Naive thymus-derived CD4-positive, alpha-beta T cell (primary cell): Measurements from ENCODE around the gene LYRM1. TPM values are rescaled to one million over a fixed set of nuclear protein-coding genes. Genes with fewer than 3 reads are reported as not detected.
"Not testable (repeated sequence)": the region's sequence is repeated elsewhere in the genome, so short reads cannot be mapped to it uniquely, and the experiment has no call there.

Experiments used
- ATAC-seq: fragments of 150-1000 bp; cut with Tn5 transposase; 2 replicates; pipeline ENCODE4 v1.10.0; 2021; ENCODE audit warnings: mild to moderate bottlenecking, moderate library complexity
- CTCF ChIA-PET: fragments of 350-600 bp; sonication (Branson Sonifier 250); formaldehyde crosslinking; loops from one replicate; lab custom pipeline; 2021; ENCODE audit warnings: antibody characterized with exemption; lab: Charles Lee
- POLR2A ChIA-PET: fragments of 350-600 bp; sonication (Branson Sonifier 250); formaldehyde crosslinking; loops from one replicate; lab custom pipeline; 2021; ENCODE audit warnings: antibody characterized with exemption, inconsistent platforms; lab: Charles Lee
- DNase-seq, 9 donors: peaks; one replicate each; pipeline versions ENCODE4 v3.0.0 to v3.0.0-alpha.2; 2020 to 2022; ENCODE audit warnings: mixed read lengths in 1 of 9
- H3K27ac ChIP-seq: one replicate; pipeline ENCODE4 v1.7.0; 2013; ENCODE audit warnings: mild to moderate bottlenecking, low read depth, low read length, moderate library complexity
- H3K27me3 ChIP-seq, 2 donors: one replicate each; pipeline ENCODE4 v1.7.0; 2013; ENCODE audit warnings: low read length in 2 of 2, mild to moderate bottlenecking in 2 of 2, moderate library complexity in 2 of 2; ENCODE audit not compliant: control insufficient read depth in 2 of 2, insufficient read depth in 2 of 2
- H3K36me3 ChIP-seq, 3 experiments: 1 replicate in 2 of 3; 2 replicates in 1 of 3; pipeline ENCODE4 v1.7.0; 2013; ENCODE audit warnings: low read length in 3 of 3, mild to moderate bottlenecking in 3 of 3, moderate library complexity in 1 of 3; ENCODE audit not compliant: insufficient read depth in 3 of 3, control insufficient read depth in 2 of 3
- H3K4me1 ChIP-seq, 2 donors: one replicate each; pipeline ENCODE4 v1.7.0; 2013; ENCODE audit warnings: low read length in 2 of 2, mild to moderate bottlenecking in 2 of 2, moderate library complexity in 1 of 2; ENCODE audit not compliant: control insufficient read depth in 2 of 2, insufficient read depth in 2 of 2
- H3K4me3 ChIP-seq: 2 replicates; pipeline ENCODE4 v1.7.0; 2013; ENCODE audit warnings: mild to moderate bottlenecking, low read length
- H3K9me3 ChIP-seq, 3 experiments: 1 replicate in 2 of 3; 2 replicates in 1 of 3; pipeline ENCODE4 v1.7.0; 2013; ENCODE audit warnings: low read length in 3 of 3; ENCODE audit not compliant: control insufficient read depth in 2 of 3
- H3K27ac Mint-ChIP-seq, 9 donors: one replicate each; pipeline ENCODE4 v1.8.0; 2020 to 2022; ENCODE audit warnings: mixed read lengths in 9 of 9, mild to moderate bottlenecking in 8 of 9, moderate library complexity in 5 of 9, inconsistent platforms in 2 of 9
- H3K27me3 Mint-ChIP-seq, 5 donors: one replicate each; pipeline ENCODE4 v1.8.0; 2021 to 2022; ENCODE audit warnings: mixed read lengths in 5 of 5, mild to moderate bottlenecking in 1 of 5
- H3K36me3 Mint-ChIP-seq, 5 donors: one replicate each; pipeline ENCODE4 v1.8.0; 2020 to 2022; ENCODE audit warnings: mixed read lengths in 5 of 5, mild to moderate bottlenecking in 3 of 5, inconsistent platforms in 1 of 5
- H3K4me1 Mint-ChIP-seq, 7 donors: one replicate each; pipeline ENCODE4 v1.8.0; 2020 to 2022; ENCODE audit warnings: mixed read lengths in 7 of 7, mild to moderate bottlenecking in 3 of 7, inconsistent platforms in 1 of 7
- H3K4me3 Mint-ChIP-seq, 10 donors: one replicate each; pipeline ENCODE4 v1.8.0; 2020 to 2022; ENCODE audit warnings: mild to moderate bottlenecking in 10 of 10, mixed read lengths in 10 of 10, moderate library complexity in 6 of 10, inconsistent platforms in 2 of 10
- H3K9me3 Mint-ChIP-seq, 11 donors: one replicate each; pipeline ENCODE4 v1.8.0; 2020 to 2022; ENCODE audit warnings: mixed read lengths in 11 of 11, mild to moderate bottlenecking in 4 of 11, inconsistent platforms in 1 of 11, moderate library complexity in 1 of 11
- intact Hi-C, 2 donors: fragments of 100-400 bp; cut with micrococcal nuclease; formaldehyde crosslinking; loops; one replicate each; pipeline ENCODE4 v1.15.1; 2023
- polyA plus RNA-seq, 2 donors: library from polyadenylated mRNA; unstranded; fragments of 300-500 nt; fragmentation: Illumina TruSeq; gene quantifications; one replicate each; pipeline ENCODE4 v1.2.3, GENCODE V29; 2021
- total RNA-seq, 6 experiments: library from RNA in 5 of 6; stranded (reverse) in 5 of 6; gene quantifications; 1 replicate in 5 of 6; 2 replicates in 1 of 6; pipeline ENCODE4 v1.2.3 and lab custom pipeline; 2021 to 2026

Gene LYRM1
- total and polyA plus RNA-seq, 7 experiments from 2014 or later = 13.4 to 43.8 (median 23.9) TPM

- H3K9me3 ChIP-seq = no peaks in the 10 kb centered on the region
- no peaks in the 10 kb centered on the region for H3K36me3 ChIP-seq
- CTCF ChIA-PET = no interaction called here
- H3K4me1 Mint-ChIP-seq = no peaks in the 10 kb centered on the region
- no peak overlapping the region for H3K27ac ChIP-seq
- no peaks in the 10 kb centered on the region for H3K9me3 Mint-ChIP-seq
- no peak overlapping the region for H3K4me3 Mint-ChIP-seq
- POLR2A ChIA-PET = no interaction called here
- H3K4me3 ChIP-seq = no peak overlapping the region
- ATAC-seq (no peak), DNase-seq (no peak)
- no peaks in the 10 kb centered on the region for H3K27me3 ChIP-seq
- peaks cover 0 to 7% (median 0%) of the 10 kb centered on the region in 5 donors for H3K27me3 Mint-ChIP-seq
- no peaks in the 10 kb centered on the region for H3K36me3 Mint-ChIP-seq
- intact Hi-C loops = no loop called here
- no peak overlapping the region for H3K27ac Mint-ChIP-seq
- H3K4me1 ChIP-seq = no peaks in the 10 kb centered on the region
These were observed 60.3 kb downstream of the LYRM1 start for GRCh38 chr16:20960899-20961298.

- no peak for DNase-seq
- no peaks in the 10 kb centered on the region for H3K36me3 ChIP-seq
- H3K27ac ChIP-seq = no peak overlapping the region
- intact Hi-C loops = no loop called here
- CTCF ChIA-PET = interaction anchor here (0.5 kb wide), 1 partner anchor 118 kb away, joined by 3 read pairs; no protein-coding TSS in a partner anchor
- H3K4me1 Mint-ChIP-seq = peaks cover 0 to 6% (median 0%) of the 10 kb centered on the region in 7 donors
- H3K4me3 ChIP-seq = no peak overlapping the region
- H3K9me3 Mint-ChIP-seq = no peaks in the 10 kb centered on the region
- no peaks in the 10 kb centered on the region for H3K27me3 ChIP-seq
- peak overlapping the region in 2 of 9 donors; percentile 19 to 63 for H3K27ac Mint-ChIP-seq
- POLR2A ChIA-PET = no interaction called here
- H3K27me3 Mint-ChIP-seq = peaks cover 0 to 4% (median 0%) of the 10 kb centered on the region in 5 donors
- H3K4me3 Mint-ChIP-seq = no peak overlapping the region
- H3K4me1 ChIP-seq = no peaks in the 10 kb centered on the region
- no peaks in the 10 kb centered on the region for H3K9me3 ChIP-seq
- H3K36me3 Mint-ChIP-seq = no peaks in the 10 kb centered on the region
- no peak for ATAC-seq
These were observed 68.2 kb downstream of the LYRM1 start for GRCh38 chr16:20968765-20969164.

DNA sequence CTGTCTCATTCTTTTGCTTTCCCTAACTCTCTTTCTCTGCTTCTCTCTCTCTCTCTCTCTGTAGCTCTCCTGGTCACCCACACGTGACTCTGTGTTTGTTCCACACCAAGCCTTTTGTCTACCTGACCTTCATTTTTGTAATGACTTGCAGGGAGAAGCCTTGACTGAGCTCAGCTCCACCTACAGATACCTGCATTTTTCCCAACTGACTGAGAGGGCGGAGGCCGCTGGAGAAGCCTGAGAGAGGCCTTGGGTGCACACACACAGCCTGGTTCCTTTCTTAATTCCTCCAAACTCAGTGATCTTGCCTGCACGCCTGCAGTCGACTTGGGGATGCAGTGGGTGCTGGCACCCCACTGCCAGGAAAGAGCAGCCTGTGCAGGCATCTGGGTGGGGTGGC lies 68.8 kb downstream of the LYRM1 start:
- no peaks in the 10 kb centered on the region for H3K9me3 ChIP-seq
- DNase-seq (no peak), ATAC-seq (no peak)
- Mint-ChIP-seq H3K36me3 (no peaks in the 10 kb centered on the region), H3K9me3 (no peaks in the 10 kb centered on the region), H3K4me3 (no peak overlapping the region), H3K27ac (no peak overlapping the region), H3K27me3 (peaks cover 0 to 4% (median 0%) of the 10 kb centered on the region in 5 donors), H3K4me1 (peaks cover 0 to 6% (median 0%) of the 10 kb centered on the region in 7 donors)
- intact Hi-C loops = no loop called here
- no peak overlapping the region for H3K4me3 ChIP-seq
- H3K4me1 ChIP-seq = no peaks in the 10 kb centered on the region
- no peak overlapping the region for H3K27ac ChIP-seq
- ChIA-PET CTCF (interaction anchor here (0.5 kb wide), 1 partner anchor 118 kb away, joined by 3 read pairs; no protein-coding TSS in a partner anchor), POLR2A (no interaction called here)
- H3K36me3 ChIP-seq = no peaks in the 10 kb centered on the region
- H3K27me3 ChIP-seq = no peaks in the 10 kb centered on the region

GRCh38 chr16:20971401-20971800 lies 70.8 kb downstream of the LYRM1 start:
- H3K27ac Mint-ChIP-seq = no peak overlapping the region
- ATAC-seq (no peak), DNase-seq (no peak)
- Histone ChIP-seq H3K27me3 (no peaks in the 10 kb centered on the region), H3K4me3 (no peak overlapping the region), H3K36me3 (no peaks in the 10 kb centered on the region), H3K4me1 (no peaks in the 10 kb centered on the region), H3K27ac (no peak overlapping the region), H3K9me3 (no peaks in the 10 kb centered on the region)
- intact Hi-C loops = no loop called here
- H3K4me1 Mint-ChIP-seq = peaks cover 0 to 6% (median 0%) of the 10 kb centered on the region in 7 donors
- ChIA-PET CTCF (no interaction called here), POLR2A (no interaction called here)
- no peaks in the 10 kb centered on the region for H3K36me3 Mint-ChIP-seq
- H3K9me3 Mint-ChIP-seq = peaks cover 0 to under 1% (median 0%) of the 10 kb centered on the region in 11 donors
- no peak overlapping the region for H3K4me3 Mint-ChIP-seq
- peaks cover 2 to 9% (median 4%) of the 10 kb centered on the region in 5 donors for H3K27me3 Mint-ChIP-seq

- H3K36me3 Mint-ChIP-seq, H3K27ac ChIP-seq, H3K4me3 ChIP-seq, POLR2A ChIA-PET, H3K9me3 Mint-ChIP-seq, H3K36me3 ChIP-seq, ATAC-seq, H3K27ac Mint-ChIP-seq, DNase-seq, intact Hi-C loops, H3K4me1 Mint-ChIP-seq, H3K9me3 ChIP-seq, H3K4me3 Mint-ChIP-seq, H3K4me1 ChIP-seq, H3K27me3 ChIP-seq, CTCF ChIA-PET: not testable (repeated sequence)
- peaks cover 4 to 14% (median 5%) of the 10 kb centered on the region in 5 donors for H3K27me3 Mint-ChIP-seq
These were observed 72.6 kb downstream of the LYRM1 start for GRCh38 chr16:20973201-20973600.

Other genes starting within 250 kb of the LYRM1 start
- 1 to 10 TPM in 1 of 5 experiments, under 1 TPM in 4; 0.30 to 1.2 (median 0.53) TPM for gene ACSM1, start 203.1 kb upstream of the LYRM1 start, total RNA-seq
- under 1 TPM; 0.28 to 0.41 TPM for gene ACSM1, start 203.1 kb upstream of the LYRM1 start, polyA plus RNA-seq
- 100 to 1,000 TPM in 1 of 5 experiments, 10 to 100 TPM in 4; 41.9 to 107 (median 72.5) TPM for gene THUMPD1, start 159.0 kb upstream of the LYRM1 start, total RNA-seq
- gene THUMPD1, start 159.0 kb upstream of the LYRM1 start, polyA plus RNA-seq = 10 to 100 TPM; 72.7 to 72.9 TPM
- gene ACSM3, start 136.8 kb upstream of the LYRM1 start, total RNA-seq = 10 to 100 TPM in 1 of 5 experiments, 1 to 10 TPM in 4; 3.0 to 10.9 (median 7.4) TPM
- gene ACSM3, start 136.8 kb upstream of the LYRM1 start, polyA plus RNA-seq = 10 to 100 TPM in 1 of 2 donors, 1 to 10 TPM in 1; 9.8 to 10.1 TPM
- 10 to 100 TPM in 1 of 5 experiments, 1 to 10 TPM in 4; 2.4 to 10.4 (median 3.6) TPM for gene ERI2, start 94.3 kb upstream of the LYRM1 start, total RNA-seq
- 1 to 10 TPM; 1.8 to 2.1 TPM for gene ERI2, start 94.3 kb upstream of the LYRM1 start, polyA plus RNA-seq
- gene REXO5, start 94.2 kb upstream of the LYRM1 start, total RNA-seq = 1 to 10 TPM in 3 of 5 experiments, under 1 TPM in 2; 0.35 to 9.5 (median 1.6) TPM
- not detected for gene REXO5, start 94.2 kb upstream of the LYRM1 start, polyA plus RNA-seq
- 10 to 100 TPM in 1 of 5 experiments, 1 to 10 TPM in 4; 4.0 to 15.7 (median 6.5) TPM for gene DCUN1D3, start 413 bp upstream of the LYRM1 start, total RNA-seq
- 1 to 10 TPM in 1 of 2 donors, under 1 TPM in 1; 0.82 to 1.4 TPM for gene DCUN1D3, start 413 bp upstream of the LYRM1 start, polyA plus RNA-seq